ENCODE measurements around the gene TMCO4. TPM values are rescaled to one million over a fixed set of nuclear protein-coding genes. Genes with fewer than 3 reads are reported as not detected.

TMCO4 gene
- total and polyA plus RNA-seq, 10 of the 15 experiments (the other 5 are each of a cell fraction or from before 2014, with no cell fraction given) = 2.4 to 20.8 (median 13.0) TPM

GRCh38 chr1:19706136-19706535 lies 93.6 kb downstream of the TMCO4 start:
- DNase-seq (ENCODE audit: low read depth, low spot score) = no peak
- H2AFZ ChIP-seq (ENCODE audit: control insufficient read depth, low read depth, low read length) = no peak overlapping the region
- ChIA-PET CTCF (interaction anchor here (0.6 to 14.4 kb wide), 4 partner anchors 8 to 1238 kb away, joined by 3 to 378 read pairs (median 31); partner anchors contain the start of gene HTR6), RAD21 (ENCODE audit: unreplicated experiment) (interaction anchor here (1.1 to 4.4 kb wide), 3 partner anchors 42 to 108 kb away, joined by 3 to 84 read pairs (median 3); no protein-coding TSS in a partner anchor), SMC1A (ENCODE audit: uncharacterized antibody, unreplicated experiment) (interaction anchor here (1.2 to 5.1 kb wide), 2 partner anchors 9 to 44 kb away, joined by 3 to 99 read pairs; no protein-coding TSS in a partner anchor), POLR2A (no interaction called here)
- intact Hi-C loops (cut with micrococcal nuclease; ENCODE audit: unreplicated experiment) = no loop called here
- H3K9ac ChIP-seq (ENCODE audit: control insufficient read depth, insufficient read depth, low read length) = no peak overlapping the region
- H3K4me1 ChIP-seq (ENCODE audit: control insufficient read depth, insufficient read depth, low read length) = peaks cover 24% of the 10 kb centered on the region
- H3K27ac ChIP-seq (ENCODE audit: control insufficient read depth, insufficient read depth) = no peak overlapping the region
- no peak overlapping the region for H3K4me3 ChIP-seq
- no peak for FAIRE-seq
- no peak overlapping the region for H3K4me2 ChIP-seq (ENCODE audit: control insufficient read depth, insufficient read depth)
- ATAC-seq = no peak
- 78% methylated on average over 4 of the region's 4 CpGs for WGBS (ENCODE audit: insufficient coverage, insufficient replicate concordance, low lambda C conversion rate, missing lambda C conversion rate)
- no peaks in the 10 kb centered on the region for H3K79me2 ChIP-seq (ENCODE audit: control insufficient read depth, insufficient read depth, low read length)
- H4K20me1 ChIP-seq (ENCODE audit: control insufficient read depth, insufficient read depth) = no peaks in the 10 kb centered on the region
- H3K9me3 ChIP-seq (replicated peaks; ENCODE audit: control insufficient read depth, insufficient read depth, low read length) = no peaks in the 10 kb centered on the region
- in situ Hi-C loops (cut with MboI) = no loop called here
- BruUV-seq (replicated peaks) = no TSS peak
- TF ChIP-seq MTA2 (IDR thresholded peaks at IDR 0.05; ENCODE audit: low read depth) = no peak
- TF ChIP-seq SMARCA5 (IDR thresholded peaks at IDR 0.05) = no peak
- TF ChIP-seq CREB1 (IDR thresholded peaks at IDR 0.05; ENCODE audit: low read depth) = no peak
- TF ChIP-seq TARDBP (IDR thresholded peaks at IDR 0.05; ENCODE audit: borderline replicate concordance) = no peak
- no peak for TF ChIP-seq SKIL (IDR thresholded peaks at IDR 0.05; ENCODE audit: low read depth, poor library complexity, severe bottlenecking)
- no peak for TF ChIP-seq ZNF217 (IDR thresholded peaks at IDR 0.05)
- no peak for TF ChIP-seq ATF2 (IDR thresholded peaks at IDR 0.05; ENCODE audit: low read length)
- no peak for TF ChIP-seq IRF5 (IDR thresholded peaks at IDR 0.05; ENCODE audit: borderline replicate concordance)
- no peak for TF ChIP-seq HSF1 (IDR thresholded peaks at IDR 0.05; ENCODE audit: low read depth, low read length)
- TF ChIP-seq IKZF1 (conservative IDR thresholded peaks at IDR 0.05) = no peak
- TF ChIP-seq PML (IDR thresholded peaks at IDR 0.05; ENCODE audit: low read length) = no peak
- TF ChIP-seq ZNF274 (IDR thresholded peaks at IDR 0.05; ENCODE audit: insufficient read depth, insufficient read length) = no peak
- TF ChIP-seq NR2C2 (IDR thresholded peaks at IDR 0.05; ENCODE audit: borderline replicate concordance, control insufficient read depth, insufficient read length, low read depth) = no peak
- TF ChIP-seq RB1 (IDR thresholded peaks at IDR 0.05; ENCODE audit: borderline replicate concordance) = no peak
- no peak for TF ChIP-seq CEBPB (IDR thresholded peaks at IDR 0.05; ENCODE audit: borderline replicate concordance in 1 of 2, low read depth in 2 of 2, low read length in 2 of 2)
- TF ChIP-seq SP1 (IDR thresholded peaks at IDR 0.05; ENCODE audit: low read depth, low read length) = no peak
- TF ChIP-seq LARP7 (IDR thresholded peaks at IDR 0.05) = no peak
- H3K27me3 ChIP-seq (replicated peaks in 1 of 2; ENCODE audit: control insufficient read depth in 2 of 2, insufficient read depth in 2 of 2, low read length in 1 of 2) = no peaks in the 10 kb centered on the region
- no peaks in the 10 kb centered on the region for H3K36me3 ChIP-seq (ENCODE audit: control insufficient read depth in 2 of 2, insufficient read depth in 2 of 2, low read length in 1 of 2)
